Smooth muscle cell (in vitro differentiated cells): ENCODE measurements around the gene GDPD4. TPM values are rescaled to one million over a fixed set of nuclear protein-coding genes. Genes with fewer than 3 reads are reported as not detected.
A peak's percentile ranks its signal among the peaks of the same experiment; 100 is the strongest.

Source experiments
- DNase-seq: peaks from one replicate; lab custom pipeline; 2025; ENCODE audit not compliant: unreplicated experiment; lab: John Stamatoyannopoulos, UW
- H2AFZ ChIP-seq: fragments of 200-600 bp; sonication (generic); 2 replicates; pipeline ENCODE4 v1.6.0; 2016; ENCODE audit warnings: antibody characterized with exemption, low read depth, mild to moderate bottlenecking
- H3F3A ChIP-seq: fragments of 200-600 bp; sonication (generic); 2 replicates; pipeline ENCODE4 v1.6.0; 2017; ENCODE audit warnings: antibody characterized with exemption, low read depth
- H3K27ac ChIP-seq: fragments of 200-600 bp; sonication (generic); 2 replicates; pipeline ENCODE4 v1.5.1; 2016; ENCODE audit warnings: low read depth, mild to moderate bottlenecking
- H3K27me3 ChIP-seq: fragments of 200-600 bp; sonication (generic); 2 replicates; pipeline ENCODE4 v1.6.1; 2016; ENCODE audit warnings: low read depth, mild to moderate bottlenecking
- H3K36me3 ChIP-seq: fragments of 200-600 bp; sonication (generic); 2 replicates; pipeline ENCODE4 v1.5.1; 2016; ENCODE audit warnings: low read depth
- H3K4me1 ChIP-seq: fragments of 200-600 bp; sonication (generic); 2 replicates; pipeline ENCODE4 v1.5.1; 2016; ENCODE audit warnings: low read depth
- H3K4me2 ChIP-seq: fragments of 200-600 bp; sonication (generic); 2 replicates; pipeline ENCODE4 v1.6.0; 2016; ENCODE audit warnings: mild to moderate bottlenecking
- H3K4me3 ChIP-seq: fragments of 200-600 bp; sonication (generic); 2 replicates; pipeline ENCODE4 v1.5.1; 2016; ENCODE audit warnings: mild to moderate bottlenecking
- H3K79me2 ChIP-seq: fragments of 200-600 bp; sonication (generic); 2 replicates; pipeline ENCODE4 v1.6.0; 2016; ENCODE audit warnings: low read depth, mild to moderate bottlenecking
- H3K9ac ChIP-seq: fragments of 200-600 bp; sonication (generic); 2 replicates; pipeline ENCODE4 v1.6.0; 2016; ENCODE audit warnings: low read depth
- H3K9me3 ChIP-seq: fragments of 200-600 bp; sonication (generic); replicated peaks from 2 replicates; pipeline ENCODE4 v1.5.1; 2016; ENCODE audit warnings: low read depth
- H4K20me1 ChIP-seq: fragments of 200-600 bp; sonication (generic); 2 replicates; pipeline ENCODE4 v1.6.0; 2016; ENCODE audit warnings: low read depth
- CTCF ChIP-seq: fragments of 200-600 bp; sonication (generic); IDR thresholded peaks from 2 replicates; pipeline ENCODE4 v1.5.1; 2017; ENCODE audit warnings: borderline replicate concordance, mild to moderate bottlenecking, antibody characterized with exemption; ENCODE audit not compliant: insufficient read depth, poor library complexity, severe bottlenecking
- WGBS: methylation state at CpG from one replicate; pipeline ENCODE4 v1.1.7; 2016; ENCODE audit warnings: low lambda C conversion rate; 5-methylcytosine and 5-hydroxymethylcytosine counted together
- polyA plus RNA-seq: library from polyadenylated mRNA; unstranded; fragments of >200 nt; fragmentation: Nextera tagmentation; extraction: Ambion mirVana; gene quantifications from 2 replicates; pipeline ENCODE4 v1.2.1, GENCODE V29; 2016
- total RNA-seq: library from RNA; depleted of rRNA; stranded (reverse); fragments of >200 nt; gene quantifications from 2 replicates; pipeline ENCODE4 v1.2.3, GENCODE V29; 2014

Gene GDPD4
- total and polyA plus RNA-seq, 2 experiments from 2014 or later, result not detected

GRCh38 chr11:77244277-77245027, 57.0 kb downstream of the GDPD4 start:
- H3K4me2 ChIP-seq, result no peak overlapping the region
- no peaks in the 10 kb centered on the region for H3K79me2 ChIP-seq
- no peaks in the 10 kb centered on the region for H3K9me3 ChIP-seq
- H3K27me3 ChIP-seq, result no peaks in the 10 kb centered on the region
- no peak for DNase-seq
- no peak for TF ChIP-seq CTCF
- no peaks in the 10 kb centered on the region for H3K4me1 ChIP-seq
- no peak overlapping the region for H3K9ac ChIP-seq
- H3K36me3 ChIP-seq, result no peaks in the 10 kb centered on the region
- peak overlapping the region; percentile 65 for H3K27ac ChIP-seq
- peak overlapping the region; percentile 67 for H2AFZ ChIP-seq
- WGBS, result 85% methylated on average over 7 of the region's 7 CpGs
- H3K4me3 ChIP-seq, result no peak overlapping the region
- no peaks in the 10 kb centered on the region for H3F3A ChIP-seq
- no peaks in the 10 kb centered on the region for H4K20me1 ChIP-seq

- Histone ChIP-seq H3K27ac (no peak overlapping the region), H3K4me3 (no peak overlapping the region), H3K36me3 (no peaks in the 10 kb centered on the region), H3K79me2 (no peaks in the 10 kb centered on the region), H4K20me1 (no peaks in the 10 kb centered on the region), H3K27me3 (no peaks in the 10 kb centered on the region), H3K9ac (no peak overlapping the region), H3F3A (no peaks in the 10 kb centered on the region), H3K4me2 (no peak overlapping the region), H3K9me3 (no peaks in the 10 kb centered on the region), H3K4me1 (no peaks in the 10 kb centered on the region), H2AFZ (no peak overlapping the region)
- no peak for DNase-seq
- TF ChIP-seq CTCF, result no peak
Measured at GRCh38 chr11:77236901-77237300, 64.6 kb downstream of the GDPD4 start.

- H3K27me3 ChIP-seq, result no peaks in the 10 kb centered on the region
- 50% methylated on average over 3 of the region's 3 CpGs for WGBS
- H3K4me3 ChIP-seq, result no peak overlapping the region
- H2AFZ ChIP-seq, result no peak overlapping the region
- no peaks in the 10 kb centered on the region for H3K9me3 ChIP-seq
- no peaks in the 10 kb centered on the region for H3K36me3 ChIP-seq
- no peaks in the 10 kb centered on the region for H3F3A ChIP-seq
- TF ChIP-seq CTCF, result no peak
- no peak for DNase-seq
- H3K27ac ChIP-seq, result no peak overlapping the region
- no peaks in the 10 kb centered on the region for H3K79me2 ChIP-seq
- H3K9ac ChIP-seq, result no peak overlapping the region
- H4K20me1 ChIP-seq, result no peaks in the 10 kb centered on the region
- H3K4me2 ChIP-seq, result no peak overlapping the region
- H3K4me1 ChIP-seq, result no peaks in the 10 kb centered on the region
Measured at GRCh38 chr11:77233011-77233410, 68.5 kb downstream of the GDPD4 start.

- H3K4me2 ChIP-seq, result no peak overlapping the region
- no peaks in the 10 kb centered on the region for H3K79me2 ChIP-seq
- no peak for TF ChIP-seq CTCF
- H3K27ac ChIP-seq, result no peak overlapping the region
- no peaks in the 10 kb centered on the region for H3F3A ChIP-seq
- no peaks in the 10 kb centered on the region for H4K20me1 ChIP-seq
- WGBS, result 92% methylated on average over 4 of the region's 4 CpGs
- H3K36me3 ChIP-seq, result no peaks in the 10 kb centered on the region
- H3K9ac ChIP-seq, result no peak overlapping the region
- no peak overlapping the region for H3K4me3 ChIP-seq
- DNase-seq, result no peak
- no peaks in the 10 kb centered on the region for H3K4me1 ChIP-seq
- no peaks in the 10 kb centered on the region for H3K9me3 ChIP-seq
- no peaks in the 10 kb centered on the region for H3K27me3 ChIP-seq
- H2AFZ ChIP-seq, result no peak overlapping the region
Measured at GRCh38 chr11:77232242-77232641, 69.2 kb downstream of the GDPD4 start.
